DMS53 treated with DMSO at 0.1 percent for 48 hours (cell line): ENCODE data around the gene OTULINL.
"Not testable (repeated sequence)": the region's sequence is repeated elsewhere in the genome, so short reads cannot be mapped to it uniquely, and the experiment has no call there.

Experiments used
- DNase-seq: peaks from one replicate; lab custom pipeline; 2025; ENCODE audit not compliant: unreplicated experiment; lab: John Stamatoyannopoulos, UW

OTULINL gene

DNA sequence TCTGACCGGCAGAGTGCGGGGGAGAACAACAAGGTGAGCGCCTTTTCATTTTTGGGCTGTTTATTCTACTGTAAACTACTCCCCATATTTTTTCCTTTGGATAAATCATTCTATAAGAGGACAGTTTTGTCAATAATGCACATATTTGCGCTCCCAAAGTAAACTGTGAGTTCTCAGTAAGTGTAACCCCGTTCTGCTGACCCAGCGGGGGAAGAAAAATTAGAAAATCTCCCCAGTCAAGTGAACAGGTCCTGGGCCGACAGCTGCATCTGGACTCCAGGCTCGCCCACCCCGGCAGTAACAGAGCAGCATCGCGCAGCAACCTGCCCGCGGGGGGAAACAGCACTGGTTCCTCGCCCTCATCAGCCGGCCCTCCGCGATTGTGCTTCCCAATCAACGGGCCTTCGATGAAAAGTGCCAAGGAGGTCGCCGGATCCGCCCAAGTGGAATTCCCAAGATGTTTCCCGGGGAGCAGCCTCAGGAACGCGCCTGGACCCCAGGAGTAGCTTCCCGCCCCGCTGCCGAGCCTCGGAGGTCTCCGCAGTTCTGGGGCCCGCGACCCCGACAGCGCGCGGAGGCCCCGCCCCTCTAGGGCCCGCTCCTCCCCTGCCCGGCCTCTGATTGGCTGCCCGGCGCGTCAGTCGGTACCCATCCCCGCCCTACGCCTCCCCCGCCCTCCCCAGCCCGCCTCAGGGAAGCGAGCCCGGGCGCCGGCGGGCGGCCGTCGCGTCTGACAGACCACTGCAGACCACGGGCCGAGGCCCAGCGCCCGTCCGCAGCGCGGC lies at the start of gene OTULINL:
Gene OTULINL (plus strand): TSS at position 687 of the 785 bp plus-strand sequence. CDS start 103 bp downstream, outside the sequence.
- peak; percentile 60 for DNase-seq

DNA sequence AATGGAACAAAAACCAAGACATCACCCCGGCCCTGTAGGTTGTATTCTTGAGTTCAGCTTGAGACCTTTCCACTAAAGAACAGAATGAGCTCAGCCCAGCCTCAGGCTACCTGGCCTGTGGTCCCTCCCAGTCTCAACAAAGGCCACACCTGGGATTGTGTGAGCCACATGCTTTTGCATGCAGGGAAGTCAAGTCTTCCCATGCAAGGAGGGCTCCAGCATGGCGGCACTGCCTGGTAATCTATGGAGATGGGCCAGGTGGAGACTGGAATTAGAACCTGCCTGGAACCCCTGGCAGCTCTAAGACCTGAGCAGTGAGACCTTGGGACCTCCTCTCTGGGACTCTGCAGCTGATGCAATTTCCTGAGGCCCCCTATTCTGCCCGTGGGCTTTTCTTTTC lies 49.4 kb upstream of the OTULINL start:
- no peak for DNase-seq

DNA sequence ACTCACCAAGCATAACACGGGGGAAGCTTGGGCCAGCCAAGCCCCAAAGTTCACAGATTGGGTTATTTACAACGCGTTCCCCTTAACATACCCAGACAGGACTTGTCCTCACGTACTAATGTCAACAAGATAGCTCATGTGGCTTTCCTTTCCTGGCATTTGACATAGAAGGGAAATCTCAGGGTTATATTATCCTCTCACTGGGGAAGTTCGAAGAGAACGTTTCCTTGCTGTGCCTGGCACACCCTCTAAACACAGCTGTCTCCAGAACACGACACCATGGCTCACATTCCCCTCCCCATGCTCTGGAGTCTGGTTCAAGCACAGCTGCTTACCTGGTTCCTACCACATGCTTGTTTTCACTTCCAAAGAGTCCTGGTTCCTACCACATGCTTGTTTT lies 46.8 kb upstream of the OTULINL start:
- no peak for DNase-seq

DNA sequence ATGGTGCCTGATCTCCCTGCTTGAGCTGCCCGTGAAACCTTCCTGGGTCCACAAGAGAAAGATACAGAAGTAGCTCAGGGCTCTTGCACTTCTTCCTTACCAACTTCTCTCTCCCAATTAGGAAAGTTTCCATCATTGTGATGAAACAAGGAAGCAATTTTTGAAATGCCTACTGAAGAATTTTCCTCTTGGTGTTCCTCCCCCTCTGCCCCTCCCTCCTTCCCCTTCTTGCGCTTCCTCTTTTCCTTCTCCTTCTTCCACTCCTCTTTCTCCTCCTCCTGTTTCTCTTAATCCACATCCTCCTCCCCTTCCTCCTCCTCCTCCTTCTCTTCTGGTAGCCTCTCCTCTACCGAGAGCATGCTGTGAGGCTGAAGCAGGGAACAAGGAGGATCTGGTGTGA lies 36.3 kb upstream of the OTULINL start:
- DNase-seq: no peak

DNA sequence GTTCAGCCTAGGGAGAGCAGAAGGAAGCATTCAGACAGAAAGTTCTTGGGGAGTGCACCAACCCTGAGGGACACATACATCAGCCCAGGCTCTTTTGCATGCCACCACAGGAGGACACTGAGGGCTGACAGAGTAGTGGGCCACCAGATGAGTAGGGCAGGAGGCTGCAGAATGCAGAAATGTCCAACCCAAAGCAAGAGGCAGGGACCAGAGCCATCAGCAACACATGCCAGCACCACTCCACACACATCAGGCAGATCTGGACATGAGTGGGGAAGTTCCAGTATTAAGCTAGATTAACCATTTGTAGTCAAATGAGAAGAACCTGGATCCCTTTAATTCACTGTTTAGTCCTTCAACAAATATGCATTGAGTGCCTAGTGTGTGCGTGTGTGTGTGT lies 35.7 kb upstream of the OTULINL start:
- DNase-seq: no peak

DNA sequence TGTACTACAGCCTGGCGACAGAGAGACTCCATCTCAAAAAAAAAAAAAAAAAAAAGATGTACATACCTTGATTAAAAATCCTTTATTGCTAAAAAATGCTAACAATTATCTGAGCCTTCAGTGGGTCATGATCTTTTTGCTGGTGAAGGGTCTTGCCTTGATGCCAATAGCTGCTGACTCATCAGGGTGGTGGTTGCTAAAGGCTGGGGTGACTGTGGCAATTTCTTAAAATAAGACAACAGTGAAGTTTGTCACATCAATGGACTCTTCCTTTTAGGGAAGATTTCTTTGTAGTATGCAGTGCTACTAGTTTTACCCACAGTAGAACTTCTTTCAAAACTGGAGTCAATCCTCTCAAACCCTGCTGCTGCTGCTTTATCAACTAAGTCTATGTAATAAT lies 33.9 kb upstream of the OTULINL start:
- no peak for DNase-seq

DNA sequence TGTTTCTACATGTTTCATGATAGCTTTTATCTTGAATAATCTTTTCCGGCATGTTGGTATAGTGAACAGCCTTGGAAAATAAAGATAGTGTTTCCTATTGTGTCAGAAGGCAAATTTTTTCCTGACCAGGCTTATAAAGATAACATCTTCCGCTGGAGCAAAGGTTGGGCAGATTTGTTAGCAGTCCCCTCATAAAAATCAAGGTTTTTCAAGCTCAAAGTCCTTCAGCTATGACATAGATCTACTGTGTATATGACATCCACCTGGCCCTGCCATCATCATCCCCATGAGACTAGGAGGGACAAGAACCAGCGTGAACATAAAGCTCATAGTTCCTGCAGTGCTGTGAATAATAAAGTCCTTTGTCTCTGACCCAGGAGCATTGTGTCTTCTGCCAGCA lies 30.4 kb upstream of the OTULINL start:
- DNase-seq: no peak

DNA sequence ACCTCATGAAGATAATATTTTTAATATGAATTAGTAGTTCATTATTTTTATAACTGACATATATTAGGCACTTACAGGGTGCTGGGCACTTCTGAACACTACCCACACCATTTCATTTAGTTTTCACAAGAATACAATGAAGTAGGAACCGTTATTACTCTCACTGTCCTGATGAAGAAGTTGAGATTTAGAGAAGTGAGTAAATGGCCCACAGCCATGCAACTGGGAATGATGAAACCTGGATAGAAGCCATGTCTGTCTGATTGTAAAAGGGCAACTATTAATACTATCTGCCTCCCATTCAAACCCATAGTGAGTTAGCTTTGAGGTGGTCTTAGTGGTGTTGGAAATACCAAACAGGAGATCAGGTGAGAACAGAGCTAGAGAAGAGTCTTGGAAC lies 29.6 kb upstream of the OTULINL start:
- DNase-seq: no peak

DNA sequence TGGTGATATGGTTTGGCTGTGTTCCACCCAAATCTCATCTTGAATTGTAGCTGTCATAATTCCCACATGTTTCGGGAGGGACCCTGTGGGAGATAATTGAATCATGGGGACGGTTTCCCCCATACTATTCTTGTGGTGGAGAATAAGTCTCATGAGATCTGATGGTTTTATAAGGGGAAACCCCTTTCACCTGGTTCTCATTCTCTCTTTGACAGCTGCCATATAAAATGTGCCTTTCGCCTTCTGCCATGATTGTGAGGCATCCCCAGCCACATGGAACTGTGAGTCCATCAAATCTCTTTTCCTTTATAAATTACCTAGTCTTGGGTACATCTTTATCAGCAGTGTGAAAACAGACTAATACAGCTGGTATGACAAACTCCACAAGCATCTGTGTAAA lies 27.3 kb upstream of the OTULINL start:
- DNase-seq: not testable (repeated sequence)

DNA sequence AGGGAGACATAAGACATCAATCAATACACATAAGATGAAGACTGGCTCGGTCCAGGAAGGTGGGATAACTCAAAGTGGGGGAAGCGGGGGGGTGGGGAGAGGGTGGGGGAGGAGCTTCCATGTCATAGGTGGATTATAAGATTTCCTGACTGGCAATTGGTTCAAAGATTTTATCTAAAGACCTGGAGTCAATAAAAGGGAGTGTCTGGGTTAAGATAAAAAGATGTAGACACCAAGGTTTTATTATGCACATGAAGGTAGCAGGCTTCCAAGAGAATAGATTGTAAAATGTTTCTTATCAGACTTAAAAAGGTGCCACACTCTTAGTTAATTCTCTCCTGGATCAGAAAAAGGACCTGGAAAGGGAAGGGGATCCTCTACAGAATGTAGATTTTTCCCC lies 25.6 kb upstream of the OTULINL start:
- DNase-seq: no peak

DNA sequence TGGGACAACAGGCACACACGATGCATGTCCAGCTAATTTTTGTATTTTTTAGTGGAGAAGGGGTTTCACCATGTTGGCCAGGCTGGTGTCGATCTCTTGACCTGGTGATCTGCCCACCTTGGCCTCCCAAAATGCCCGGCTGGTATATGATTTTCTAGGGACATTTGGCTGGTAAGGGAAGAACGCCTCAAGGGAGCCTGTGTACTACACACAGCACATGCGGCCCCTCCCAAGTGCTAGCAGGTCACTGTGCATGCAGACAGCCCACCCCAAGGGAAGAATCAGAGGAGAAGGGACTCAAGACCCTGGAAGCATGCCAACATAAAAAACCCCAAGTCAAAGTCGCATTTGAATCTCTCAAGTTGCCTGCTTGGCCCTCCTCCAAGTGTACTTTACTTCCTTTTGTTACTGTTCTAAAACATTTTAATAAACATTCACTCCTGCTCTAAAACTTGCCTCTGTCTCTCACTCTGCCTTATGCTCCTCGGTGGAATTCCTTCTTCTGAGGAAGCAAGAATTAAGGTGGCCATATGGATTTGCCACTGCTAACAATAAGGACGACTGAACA lies 24.3 kb upstream of the OTULINL start:
- DNase-seq: no peak

DNA sequence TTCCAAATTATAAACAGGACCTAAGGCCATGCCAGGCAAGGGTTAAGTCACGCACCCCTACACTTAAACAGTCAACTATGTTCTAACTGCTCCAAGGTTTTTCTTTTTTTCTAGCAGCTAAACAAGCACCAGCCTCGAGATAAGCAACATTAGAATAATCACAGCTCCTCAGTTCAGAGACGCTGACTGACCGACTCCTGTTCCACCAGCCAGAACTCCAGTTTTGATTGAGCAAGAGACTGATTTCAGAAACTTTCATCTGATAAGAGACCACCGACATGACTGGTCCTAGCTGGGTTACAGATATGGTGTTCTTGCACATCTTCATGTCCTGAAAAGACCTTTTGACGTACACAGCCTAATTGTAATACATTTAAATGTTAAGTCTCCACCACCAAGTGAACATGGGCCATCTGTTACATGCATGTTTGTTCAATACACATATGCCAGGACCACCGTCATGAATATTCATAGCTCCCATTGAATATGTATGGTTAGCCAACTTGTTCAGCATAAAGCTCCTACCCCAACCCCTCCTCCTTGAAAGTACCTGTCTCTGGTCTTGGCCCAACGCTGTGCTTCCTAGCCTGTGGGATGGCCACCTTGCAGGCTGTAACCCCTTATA lies 23.7 kb upstream of the OTULINL start:
- DNase-seq: no peak

DNA sequence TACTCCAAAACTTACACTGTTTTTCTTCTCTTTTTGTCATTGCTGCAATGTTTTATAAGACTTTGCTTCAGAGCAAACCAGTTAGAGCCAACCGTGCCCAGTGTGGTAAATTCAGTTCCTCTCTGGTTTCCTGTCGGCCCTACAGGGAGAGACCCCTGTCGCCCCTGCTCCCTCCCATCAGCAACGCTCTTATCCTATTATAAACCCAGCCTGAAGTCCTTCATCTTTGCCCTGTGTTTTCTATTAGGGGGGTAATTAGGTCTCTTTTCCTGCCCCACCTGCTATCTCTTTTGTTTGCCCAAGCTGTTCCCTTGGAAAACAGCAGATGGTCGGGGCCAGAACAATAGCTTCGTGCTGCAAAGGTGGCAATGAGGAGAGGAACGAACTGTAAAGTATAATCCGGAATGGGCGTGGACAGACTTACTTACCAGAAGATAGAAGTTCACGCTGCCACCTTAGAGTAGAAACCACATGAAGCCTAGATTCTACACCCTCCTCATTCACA lies 21.4 kb upstream of the OTULINL start:
- peak; percentile 95 for DNase-seq

DNA sequence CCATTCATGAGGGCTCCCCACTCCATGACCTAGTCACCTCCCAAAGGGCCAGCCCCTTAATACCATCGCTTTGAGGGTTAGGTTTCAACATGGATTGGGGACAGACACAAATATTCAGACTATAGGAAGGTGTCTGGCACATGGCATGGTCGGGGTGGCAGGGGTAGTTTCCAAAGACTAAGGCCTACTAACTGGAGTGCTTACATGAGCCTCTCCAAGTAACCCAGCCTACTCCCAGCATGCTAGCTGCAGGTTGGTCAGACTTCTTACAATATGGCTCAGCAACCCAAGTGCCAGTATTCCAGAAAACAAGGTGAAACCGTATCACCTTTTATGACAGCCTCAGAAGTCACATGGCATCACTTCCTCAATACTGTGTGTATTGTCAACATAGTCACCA lies 19.9 kb upstream of the OTULINL start:
- DNase-seq: no peak

DNA sequence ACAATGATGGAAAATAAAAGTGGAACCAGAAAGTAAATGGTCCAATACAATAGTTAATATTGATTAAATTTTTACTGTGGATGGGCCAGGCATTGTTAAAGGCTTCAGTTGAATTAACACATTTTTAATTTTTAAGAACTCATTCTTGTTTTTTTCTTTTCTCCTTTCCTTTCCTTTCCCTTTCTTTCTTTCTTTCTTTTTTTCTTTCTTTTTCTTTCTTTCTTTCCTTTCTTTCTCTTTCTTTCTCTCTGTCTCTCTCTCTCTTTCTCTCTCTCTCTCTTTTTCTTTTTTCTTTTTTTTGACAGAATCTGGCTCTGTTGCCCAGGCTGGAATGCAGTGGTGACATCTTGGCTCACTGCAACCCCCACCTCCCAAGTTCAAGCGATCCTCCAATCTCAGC lies 13.3 kb upstream of the OTULINL start:
- no peak for DNase-seq

DNA sequence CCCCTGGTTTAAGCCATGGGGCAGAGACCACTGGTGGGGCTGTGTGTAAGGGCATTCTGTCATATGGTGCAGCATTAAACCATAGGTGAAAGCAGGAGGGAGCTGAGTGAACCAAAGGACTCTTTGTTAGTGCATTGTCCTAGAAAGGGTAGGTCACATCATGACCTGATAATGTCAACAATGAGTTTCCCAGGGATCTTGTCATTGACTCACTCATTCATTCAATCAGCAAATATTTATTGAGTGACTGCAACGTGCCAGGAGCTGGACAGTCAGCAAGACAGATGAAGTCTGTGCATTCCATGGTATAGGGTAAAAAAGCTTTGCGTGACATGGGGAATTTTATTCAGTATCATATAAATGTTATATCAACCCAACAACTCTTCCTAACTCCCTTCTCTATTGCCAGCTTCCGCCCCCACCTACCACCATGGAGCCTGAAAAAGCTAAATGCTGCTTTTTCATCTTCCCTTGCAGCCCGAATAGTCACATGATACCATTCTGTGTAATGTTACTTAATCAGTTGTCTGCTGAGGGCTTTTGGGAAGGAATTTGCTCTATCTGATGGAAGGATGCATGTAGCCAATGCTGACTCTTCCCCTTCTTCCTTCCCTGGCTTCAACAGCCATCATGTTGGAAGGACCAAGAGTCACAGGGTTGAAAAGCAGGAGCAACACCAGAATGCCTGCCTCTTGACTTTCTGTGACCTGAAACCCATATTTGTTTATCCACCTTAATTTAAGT lies 11.5 kb upstream of the OTULINL start:
- DNase-seq: peak; percentile 95

DNA sequence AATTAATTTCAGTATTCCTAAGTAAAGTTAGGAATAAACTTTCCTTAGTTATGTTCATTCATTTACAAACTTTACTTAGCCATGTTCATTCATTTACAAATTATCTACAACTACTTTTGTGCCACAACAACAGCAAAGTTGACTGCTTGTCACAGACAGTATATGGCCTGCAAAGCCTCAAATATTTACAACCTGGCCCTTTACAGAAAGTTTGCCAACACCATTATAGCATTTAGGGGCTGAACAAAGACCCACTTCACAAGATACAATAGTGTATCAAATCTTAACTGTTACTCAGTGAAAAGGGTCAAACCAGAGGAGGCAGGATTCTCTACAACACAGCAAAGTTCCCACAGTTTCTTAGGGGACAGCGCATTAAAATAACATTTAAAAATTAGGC lies 9.7 kb upstream of the OTULINL start:
- no peak for DNase-seq

DNA sequence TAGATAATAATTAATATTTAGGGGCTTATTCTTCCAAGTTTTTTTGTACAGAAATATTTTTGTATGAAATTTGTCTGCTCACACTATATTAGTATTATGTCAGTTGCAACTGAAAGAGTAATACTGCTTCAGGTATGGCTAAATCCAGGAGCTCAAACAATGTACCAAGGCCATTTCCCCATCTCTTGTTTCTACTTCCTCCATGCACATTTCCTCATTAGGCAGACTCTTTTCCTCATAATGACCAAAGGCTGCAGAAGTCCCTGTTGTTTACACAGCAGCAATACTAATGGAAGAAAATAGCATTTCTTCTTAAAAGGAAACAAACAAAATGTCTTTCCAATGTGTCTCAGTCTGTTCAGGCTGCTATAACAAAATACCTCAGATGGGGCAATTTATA lies 9.2 kb upstream of the OTULINL start:
- no peak for DNase-seq

DNA sequence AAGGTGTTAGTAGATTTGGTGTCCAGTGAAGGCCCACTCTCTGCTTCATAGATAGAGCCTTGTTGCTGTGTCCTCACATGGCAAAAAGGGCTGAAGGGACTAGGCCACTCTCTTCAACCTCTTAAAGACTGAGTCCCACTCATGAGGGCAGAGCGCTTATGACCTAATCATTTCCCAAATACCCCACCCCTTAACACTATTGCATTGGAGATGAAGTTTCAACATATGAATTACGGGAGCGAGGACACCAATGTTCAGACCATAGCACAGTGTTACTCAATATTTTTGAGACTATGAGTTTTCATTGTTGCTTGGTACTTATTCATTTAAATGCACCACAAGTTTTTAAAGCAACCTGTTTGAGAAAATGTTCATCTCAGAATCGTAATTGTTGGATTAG lies 8.8 kb upstream of the OTULINL start:
- DNase-seq: no peak

DNA sequence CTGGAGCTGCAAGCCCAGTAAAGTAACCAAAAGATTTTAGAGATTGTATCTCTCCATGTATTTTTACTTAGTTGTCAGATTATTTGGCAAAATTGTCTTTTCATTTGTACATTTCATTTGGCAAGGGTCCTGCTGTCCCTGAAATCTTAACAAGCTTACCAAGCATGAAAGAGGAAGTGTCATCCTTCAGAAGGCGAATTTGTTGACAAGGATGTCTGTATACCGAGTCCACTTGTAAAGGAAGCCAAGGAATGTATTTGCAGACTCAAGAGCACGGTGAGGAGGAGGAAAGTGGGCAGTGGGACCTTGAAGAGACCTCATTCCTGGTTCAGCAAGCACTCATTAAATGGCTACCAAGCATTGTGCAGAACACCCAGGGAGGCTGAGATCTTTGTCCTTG lies 7.5 kb upstream of the OTULINL start:
- DNase-seq: no peak

DNA sequence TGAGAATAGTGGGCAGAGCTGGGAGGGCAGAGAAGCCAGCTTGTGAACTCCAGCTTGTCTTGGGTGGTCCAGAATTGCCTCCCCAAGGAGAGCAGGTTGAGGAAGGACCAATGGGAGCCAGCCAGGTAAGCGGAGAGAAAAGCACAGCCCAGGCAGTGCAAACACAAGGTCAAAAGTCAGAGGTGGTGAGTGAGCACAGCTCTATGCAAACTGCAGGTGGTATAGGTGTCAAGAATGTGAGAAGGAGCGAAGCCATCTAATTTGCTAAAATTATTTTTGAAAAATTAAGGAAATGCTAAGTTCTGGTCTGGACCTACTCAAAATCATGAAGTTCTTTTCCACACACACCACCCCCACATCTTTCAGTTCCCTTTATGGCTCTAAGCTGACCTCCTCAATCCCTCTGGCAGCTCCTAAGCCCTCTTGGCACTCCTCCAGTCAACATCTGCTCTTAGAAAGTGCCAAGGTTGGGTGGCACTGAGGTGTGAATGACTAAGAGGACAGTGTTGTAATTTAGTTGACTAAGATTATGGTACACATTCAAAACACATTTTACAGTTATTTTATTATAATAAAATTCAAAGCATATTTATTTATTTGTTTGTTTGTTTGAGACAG lies 6.6 kb upstream of the OTULINL start:
- peak; percentile 60 for DNase-seq
